Measurements from ENCODE around the gene CORIN. TPM values are rescaled to one million over a fixed set of nuclear protein-coding genes. Genes with fewer than 3 reads are reported as not detected.
"Not testable (repeated sequence)": the region's sequence is repeated elsewhere in the genome, so short reads cannot be mapped to it uniquely, and the experiment has no call there.

The CORIN gene
- polyA plus RNA-seq, 4 donors: 4.1 to 5.4 (median 4.9) TPM

GRCh38 chr4:47703008-47703407 lies 134.9 kb downstream of the CORIN start:
- no peak for DNase-seq (ENCODE audit: low read depth in 4 of 4, low spot score in 2 of 4)

- DNase-seq (ENCODE audit: low read depth in 4 of 4, low spot score in 2 of 4): no peak
Observed at GRCh38 chr4:47701286-47701685, 136.6 kb downstream of the CORIN start.

GRCh38 chr4:47698837-47699236 lies 139.0 kb downstream of the CORIN start:
- no peak for DNase-seq (ENCODE audit: low read depth in 4 of 4, low spot score in 2 of 4)

GRCh38 chr4:47696823-47697222 lies 141.0 kb downstream of the CORIN start:
- no peak for DNase-seq (ENCODE audit: low read depth in 4 of 4, low spot score in 2 of 4)

GRCh38 chr4:47695260-47695659 lies 142.6 kb downstream of the CORIN start:
- DNase-seq (ENCODE audit: low read depth in 4 of 4, low spot score in 2 of 4): no peak

GRCh38 chr4:47694322-47694721 lies 143.5 kb downstream of the CORIN start:
- no peak for DNase-seq (ENCODE audit: low read depth in 4 of 4, low spot score in 2 of 4)

GRCh38 chr4:47692691-47693090 lies 145.2 kb downstream of the CORIN start:
- no peak for DNase-seq (ENCODE audit: low read depth in 4 of 4, low spot score in 2 of 4)

- DNase-seq (ENCODE audit: low read depth in 4 of 4, low spot score in 2 of 4): not testable (repeated sequence)
Observed at GRCh38 chr4:47691757-47692383, 146.0 kb downstream of the CORIN start.

- DNase-seq (ENCODE audit: low read depth in 4 of 4, low spot score in 2 of 4): no peak
Observed at GRCh38 chr4:47690611-47691010, 147.3 kb downstream of the CORIN start.

- DNase-seq (ENCODE audit: low read depth in 4 of 4, low spot score in 2 of 4): peak in 1 of 4 donors; percentile 26
Observed at GRCh38 chr4:47686294-47686872, 151.5 kb downstream of the CORIN start.

- no peak for DNase-seq (ENCODE audit: low read depth in 4 of 4, low spot score in 2 of 4)
Observed at GRCh38 chr4:47675806-47676205, 162.1 kb downstream of the CORIN start.

GRCh38 chr4:47674144-47674543 lies 163.7 kb downstream of the CORIN start:
- no peak for DNase-seq (ENCODE audit: low read depth in 4 of 4, low spot score in 2 of 4)

- DNase-seq (ENCODE audit: low read depth in 4 of 4, low spot score in 2 of 4): no peak
Observed at GRCh38 chr4:47672696-47673095, 165.2 kb downstream of the CORIN start.

- no peak for DNase-seq (ENCODE audit: low read depth in 4 of 4, low spot score in 2 of 4)
Observed at GRCh38 chr4:47669946-47670345, 167.9 kb downstream of the CORIN start.

GRCh38 chr4:47668810-47669408 lies 169.0 kb downstream of the CORIN start:
- DNase-seq (ENCODE audit: low read depth in 4 of 4, low spot score in 2 of 4): peak in 3 of 4 donors; percentile 34 to 60 (median 48)

- DNase-seq (ENCODE audit: low read depth in 4 of 4, low spot score in 2 of 4): no peak
Observed at GRCh38 chr4:47668256-47668655, 169.6 kb downstream of the CORIN start.

GRCh38 chr4:47667552-47667951 lies 170.3 kb downstream of the CORIN start:
- no peak for DNase-seq (ENCODE audit: low read depth in 4 of 4, low spot score in 2 of 4)

- no peak for DNase-seq (ENCODE audit: low read depth in 4 of 4, low spot score in 2 of 4)
Observed at GRCh38 chr4:47664051-47664826, 173.6 kb downstream of the CORIN start.

- no peak for DNase-seq (ENCODE audit: low read depth in 4 of 4, low spot score in 2 of 4)
Observed at GRCh38 chr4:47662975-47663374, 174.9 kb downstream of the CORIN start.

- no peak for DNase-seq (ENCODE audit: low read depth in 4 of 4, low spot score in 2 of 4)
Observed at GRCh38 chr4:47661741-47662140, 176.1 kb downstream of the CORIN start.

- DNase-seq (ENCODE audit: low read depth in 4 of 4, low spot score in 2 of 4): no peak
Observed at GRCh38 chr4:47659342-47659741, 178.5 kb downstream of the CORIN start.
